ENCODE measurements around the gene GOLGA6L6.
"Not testable (repeated sequence)": the region's sequence is repeated elsewhere in the genome, so short reads cannot be mapped to it uniquely, and the experiment has no call there.

GOLGA6L6 gene

DNA sequence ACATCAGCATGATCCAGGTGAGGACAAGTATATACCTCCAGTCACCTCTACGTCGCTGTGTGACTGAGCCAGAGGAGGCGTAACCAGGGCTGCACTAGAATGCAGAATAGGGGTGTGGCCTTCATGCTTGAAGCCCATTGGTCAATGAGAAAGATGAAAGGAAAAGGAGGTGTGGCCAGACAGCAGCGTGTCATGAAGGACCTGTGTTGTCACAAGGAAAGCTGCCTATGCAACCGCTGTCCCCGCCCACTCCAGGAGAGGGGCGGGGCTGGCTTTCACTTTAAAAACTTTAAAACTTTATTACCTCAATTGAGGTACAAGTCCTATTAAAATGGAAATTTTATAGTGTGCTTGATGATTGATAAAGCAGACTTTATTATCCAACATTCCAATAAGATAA lies at the start of gene GOLGA6L6:
Gene GOLGA6L6 (minus strand): TSS at position 101 of the 400 bp plus-strand sequence. CDS start 91 bp downstream, at position 10.
- DNase-seq: not testable (repeated sequence)

DNA sequence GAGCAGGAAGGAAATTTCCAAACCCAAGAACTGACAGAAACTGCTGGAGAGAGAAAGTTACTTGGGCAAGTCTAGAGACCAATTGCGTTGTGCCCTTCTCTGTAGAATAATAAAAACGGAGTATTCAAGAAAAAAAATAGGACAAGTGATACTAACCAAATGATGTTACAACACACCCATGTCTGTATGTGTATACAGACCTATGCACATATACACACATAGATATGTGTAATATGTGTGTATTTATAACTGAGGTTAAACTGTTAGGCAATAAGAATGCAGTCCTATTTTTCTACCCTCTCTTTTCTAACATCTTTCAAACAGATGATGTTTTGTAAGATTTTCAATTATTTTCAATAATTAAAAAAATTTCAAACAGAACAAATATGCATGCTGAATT lies 48.5 kb upstream of the GOLGA6L6 start:
- DNase-seq: not testable (repeated sequence)

DNA sequence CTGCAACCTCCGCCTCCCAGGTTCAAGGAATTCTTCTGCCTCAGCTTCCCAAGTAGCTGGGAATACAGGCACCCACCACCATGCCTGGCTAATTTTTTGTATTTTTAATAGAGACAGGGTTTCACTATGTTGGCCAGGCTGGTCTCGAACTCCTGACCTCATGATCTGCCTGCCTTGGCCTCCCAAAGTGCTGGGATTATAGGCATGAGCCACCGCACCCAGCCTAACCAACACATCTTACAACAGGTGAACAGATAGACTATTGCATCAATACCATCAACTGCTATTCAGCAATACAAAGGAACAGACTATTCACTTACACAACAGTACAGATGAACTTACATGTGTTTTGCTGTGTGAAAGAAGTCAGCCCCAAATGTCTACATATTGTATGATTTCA lies 45.2 kb upstream of the GOLGA6L6 start:
- DNase-seq: not testable (repeated sequence)

DNA sequence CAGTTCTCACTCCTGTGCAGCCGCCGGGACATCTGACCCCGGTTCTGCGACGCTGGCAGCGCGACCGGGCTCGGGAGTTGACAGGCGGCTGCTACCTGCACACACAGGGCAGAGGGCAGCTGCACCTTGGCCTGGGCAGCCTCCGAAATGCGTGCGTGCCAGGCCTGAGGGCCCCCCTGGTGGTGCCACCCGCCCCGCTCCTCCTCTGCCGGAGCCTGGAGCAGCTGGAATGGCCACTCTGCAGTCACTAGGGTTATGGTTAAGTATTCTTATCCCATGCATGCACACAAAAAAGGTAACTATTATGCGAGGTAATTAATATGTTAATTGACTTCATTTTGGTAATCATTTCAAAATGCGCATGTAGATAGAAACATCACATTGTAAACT lies 41.1 kb upstream of the GOLGA6L6 start:
- not testable (repeated sequence) for DNase-seq

GRCh38 chr15:20582109-20582725 lies 40.6 kb upstream of the GOLGA6L6 start:
- not testable (repeated sequence) for DNase-seq

DNA sequence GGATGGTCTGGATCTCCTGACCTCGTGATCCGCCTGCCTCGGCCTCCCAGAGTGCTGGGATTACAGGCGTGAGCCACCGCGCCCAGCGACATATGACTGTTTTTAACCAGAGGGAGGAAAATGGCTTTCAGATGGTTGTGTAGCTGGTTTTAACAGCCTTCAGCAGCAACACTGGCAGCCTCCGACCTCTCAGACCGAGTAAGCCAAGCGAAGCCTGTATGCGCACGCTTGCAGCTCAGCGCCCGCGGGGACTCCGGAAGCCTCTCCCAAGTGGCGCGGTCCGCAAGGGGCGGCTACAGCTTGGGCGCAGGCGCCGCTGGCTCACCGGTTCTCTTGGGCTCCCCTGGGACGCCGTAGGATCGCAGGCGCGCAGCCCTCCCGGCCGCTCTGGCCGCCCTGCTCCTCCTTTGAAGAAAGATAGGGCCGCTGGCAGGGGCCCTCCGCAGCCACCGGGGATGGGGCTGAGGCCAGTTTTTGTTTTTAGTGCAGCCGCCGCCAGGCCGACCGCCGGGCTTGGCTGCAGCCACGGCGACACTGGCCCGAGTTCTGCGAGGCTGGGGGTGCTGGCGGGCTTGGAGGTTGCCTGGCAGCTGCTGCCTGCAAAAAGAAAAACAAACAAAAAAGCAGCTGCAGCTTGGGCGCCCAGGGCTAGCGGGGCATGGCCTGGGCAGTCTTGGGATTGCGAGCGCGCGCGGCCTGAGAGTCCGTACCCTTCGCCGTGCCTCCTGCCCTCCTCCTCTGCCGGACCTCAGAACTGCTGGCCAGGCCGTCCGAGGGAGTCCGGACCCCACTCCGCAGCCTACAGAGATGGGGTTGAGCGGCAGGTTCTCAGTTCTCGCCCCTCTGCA lies 39.9 kb upstream of the GOLGA6L6 start:
- not testable (repeated sequence) for DNase-seq

GRCh38 chr15:20579662-20580061 lies 38.1 kb upstream of the GOLGA6L6 start:
- DNase-seq: not testable (repeated sequence)

- DNase-seq: not testable (repeated sequence)
Measured at GRCh38 chr15:20551289-20551688, 9.7 kb upstream of the GOLGA6L6 start.

DNA sequence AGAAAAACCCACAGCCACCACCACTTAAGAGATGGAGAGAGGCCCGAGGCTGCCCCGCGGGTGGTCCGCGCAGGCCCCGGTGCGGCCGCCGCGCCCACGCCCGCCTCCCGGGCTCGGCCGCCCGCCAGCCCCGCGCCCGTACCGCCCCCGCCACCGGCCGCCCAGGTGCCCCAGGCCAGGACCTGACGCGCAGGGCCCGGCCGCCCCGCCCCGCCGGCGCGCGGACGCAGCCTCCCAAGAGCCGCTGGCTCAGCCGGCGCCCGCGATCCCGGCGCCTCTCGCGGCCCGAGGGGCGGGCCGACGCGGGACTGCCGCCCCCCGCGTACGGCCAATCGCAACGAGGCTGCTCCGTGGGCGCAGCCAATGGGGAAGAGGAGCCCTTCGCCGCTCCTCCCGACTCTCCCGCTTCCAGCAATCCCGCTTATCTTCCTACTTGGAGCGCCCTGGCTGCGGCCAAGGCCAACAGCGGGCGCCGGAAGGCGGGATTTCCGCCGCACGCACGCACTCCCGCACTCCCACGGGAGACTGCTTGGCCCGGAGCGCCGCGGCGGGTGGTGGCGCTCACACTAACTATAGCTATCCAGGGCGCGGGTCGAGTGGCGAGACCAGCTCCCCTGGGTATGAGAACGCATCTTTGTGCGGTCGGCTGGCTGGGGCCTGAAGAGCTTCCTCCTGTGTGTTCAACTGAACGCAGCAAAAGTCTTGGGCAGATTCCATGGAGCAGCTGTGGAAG lies 35.5 kb downstream of the GOLGA6L6 start:
- not testable (repeated sequence) for DNase-seq

DNA sequence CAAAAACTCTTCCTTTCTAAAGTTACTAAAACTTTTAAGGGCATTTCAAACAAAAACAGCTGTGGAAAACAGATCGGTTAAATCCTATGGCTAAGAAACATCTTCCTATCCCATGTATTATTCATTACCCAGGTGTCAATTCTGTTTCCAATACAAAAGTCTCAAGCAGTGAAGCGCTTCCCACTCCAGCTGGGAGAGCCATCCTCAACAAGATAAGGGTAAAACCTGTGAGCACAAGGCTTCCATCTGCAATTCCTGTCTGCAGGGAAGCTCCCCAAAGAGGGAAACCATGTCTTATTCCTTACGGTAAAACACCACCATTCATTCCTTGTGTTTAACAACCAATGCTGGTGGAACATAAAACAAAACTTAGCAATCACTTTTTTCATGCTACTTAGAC lies 38.8 kb downstream of the GOLGA6L6 start:
- DNase-seq: not testable (repeated sequence)

- DNase-seq: not testable (repeated sequence)
Measured at GRCh38 chr15:20501512-20502222, 39.9 kb downstream of the GOLGA6L6 start.

GRCh38 chr15:20497781-20498180 lies 43.8 kb downstream of the GOLGA6L6 start:
- DNase-seq: not testable (repeated sequence)

GRCh38 chr15:20493035-20493434 lies 48.6 kb downstream of the GOLGA6L6 start:
- not testable (repeated sequence) for DNase-seq

- DNase-seq: not testable (repeated sequence)
Measured at GRCh38 chr15:20492598-20492997, 49.0 kb downstream of the GOLGA6L6 start.

GRCh38 chr15:20489320-20489719 lies 52.3 kb downstream of the GOLGA6L6 start:
- DNase-seq: not testable (repeated sequence)

Measured in NCI-H1436 (cell line).